HG02798 (cell line): Measurements from ENCODE around the gene CPSF4L.

Source experiments
- ATAC-seq: cut with Tn5 transposase; IDR thresholded peaks from one replicate; pipeline ENCODE4 v1.9.1; 2021; ENCODE audit warnings: mild to moderate bottlenecking; ENCODE audit not compliant: unreplicated experiment, poor library complexity

CPSF4L gene

DNA sequence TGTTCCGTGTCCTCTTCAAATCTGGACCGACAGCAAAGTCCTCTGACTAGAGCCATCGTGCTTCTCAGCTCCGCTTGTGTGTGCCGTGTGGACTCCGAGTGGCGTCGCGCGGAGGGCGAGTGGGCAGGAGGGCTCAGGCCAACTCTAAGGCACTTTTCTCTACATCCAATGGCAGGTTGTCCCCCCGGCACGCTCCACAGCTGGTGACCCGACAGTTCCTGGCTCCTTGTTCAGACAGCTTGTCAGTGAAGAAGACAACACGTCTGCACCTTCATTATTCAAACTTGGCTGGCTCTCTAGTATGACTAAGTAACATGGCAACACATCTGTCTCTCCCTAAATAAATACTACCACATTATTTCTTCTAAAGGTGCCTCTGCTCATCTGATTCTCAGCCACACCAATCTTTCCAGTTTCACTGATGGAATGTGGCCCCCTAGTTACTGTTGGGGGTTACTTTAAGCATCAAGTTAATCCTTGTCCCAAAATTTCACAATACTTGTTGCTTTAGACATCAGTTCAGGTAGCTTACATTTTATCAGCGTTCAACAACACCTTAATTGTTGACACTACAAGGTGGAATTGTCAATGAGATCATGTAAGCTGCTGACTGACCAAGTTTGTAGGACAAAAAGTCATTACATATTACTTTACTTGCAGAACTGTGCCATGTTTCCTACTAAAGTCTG, 53.4 kb downstream of the CPSF4L start:
- ATAC-seq, result no peak

- no peak for ATAC-seq
Measured at GRCh38 chr17:73205459-73205961, 56.2 kb downstream of the CPSF4L start.

DNA sequence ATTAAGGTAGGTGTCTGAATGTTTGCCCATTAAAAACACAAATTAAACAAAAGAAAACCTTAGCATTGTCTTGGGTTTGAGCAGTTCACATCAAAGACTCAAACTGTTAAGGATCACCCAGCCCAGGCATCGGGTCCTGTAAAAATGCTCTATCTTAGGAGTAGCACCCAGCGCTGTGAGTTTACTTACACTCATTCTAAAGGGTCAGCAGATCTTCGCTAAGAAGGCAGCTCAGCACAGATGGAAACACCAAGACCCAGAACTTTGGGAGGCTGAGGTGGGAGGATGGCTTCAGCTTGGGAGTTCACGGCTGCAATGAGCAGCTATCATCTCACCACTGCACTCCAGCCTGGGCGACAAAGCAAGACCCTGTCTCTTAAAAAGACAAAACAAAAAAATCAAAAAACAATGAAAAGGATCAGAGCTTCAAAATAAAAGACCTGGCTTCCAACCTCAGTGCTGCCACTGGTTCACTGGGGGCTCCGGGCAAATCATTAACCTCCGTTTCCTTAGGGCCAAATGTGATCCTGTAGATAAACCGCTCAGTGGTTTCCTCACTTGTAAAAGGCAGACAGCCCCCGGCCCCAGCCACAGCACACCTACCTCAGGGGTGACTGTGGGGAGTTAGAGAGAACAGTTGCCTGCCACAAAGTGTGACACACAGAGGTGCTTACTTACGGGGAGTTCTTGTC, 57.7 kb downstream of the CPSF4L start:
- ATAC-seq, result no peak

DNA sequence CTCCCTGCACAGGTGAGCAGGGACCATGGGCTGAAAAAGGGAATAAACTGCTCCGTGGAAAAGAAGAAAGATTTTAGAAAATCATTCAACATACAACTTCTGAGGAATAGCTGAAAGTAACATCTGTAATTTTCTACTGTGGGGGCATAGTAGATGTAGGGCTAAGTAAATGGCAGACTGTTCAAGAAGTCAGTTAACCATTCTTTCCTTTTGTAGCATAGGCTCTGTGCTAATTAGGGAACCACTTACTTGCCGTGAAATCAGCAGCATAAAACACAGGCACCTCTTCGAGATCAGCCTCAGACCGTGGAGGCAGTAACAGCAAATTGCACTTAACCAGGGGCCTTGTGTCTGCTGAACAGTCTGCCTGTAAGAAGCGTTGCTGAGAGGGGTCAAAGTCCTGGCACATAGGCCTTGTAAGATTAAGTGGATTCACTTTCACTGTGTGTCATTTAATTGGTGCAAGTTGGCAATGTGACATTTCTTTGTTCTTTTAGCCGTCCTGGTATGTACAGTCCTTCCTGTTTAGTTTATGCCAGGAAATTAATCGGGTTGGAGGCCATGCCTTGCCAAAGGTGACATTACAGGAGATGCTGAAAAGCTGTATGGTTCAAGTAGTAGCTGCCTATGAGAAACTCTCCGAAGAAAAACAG, 58.4 kb downstream of the CPSF4L start:
- ATAC-seq, result no peak

DNA sequence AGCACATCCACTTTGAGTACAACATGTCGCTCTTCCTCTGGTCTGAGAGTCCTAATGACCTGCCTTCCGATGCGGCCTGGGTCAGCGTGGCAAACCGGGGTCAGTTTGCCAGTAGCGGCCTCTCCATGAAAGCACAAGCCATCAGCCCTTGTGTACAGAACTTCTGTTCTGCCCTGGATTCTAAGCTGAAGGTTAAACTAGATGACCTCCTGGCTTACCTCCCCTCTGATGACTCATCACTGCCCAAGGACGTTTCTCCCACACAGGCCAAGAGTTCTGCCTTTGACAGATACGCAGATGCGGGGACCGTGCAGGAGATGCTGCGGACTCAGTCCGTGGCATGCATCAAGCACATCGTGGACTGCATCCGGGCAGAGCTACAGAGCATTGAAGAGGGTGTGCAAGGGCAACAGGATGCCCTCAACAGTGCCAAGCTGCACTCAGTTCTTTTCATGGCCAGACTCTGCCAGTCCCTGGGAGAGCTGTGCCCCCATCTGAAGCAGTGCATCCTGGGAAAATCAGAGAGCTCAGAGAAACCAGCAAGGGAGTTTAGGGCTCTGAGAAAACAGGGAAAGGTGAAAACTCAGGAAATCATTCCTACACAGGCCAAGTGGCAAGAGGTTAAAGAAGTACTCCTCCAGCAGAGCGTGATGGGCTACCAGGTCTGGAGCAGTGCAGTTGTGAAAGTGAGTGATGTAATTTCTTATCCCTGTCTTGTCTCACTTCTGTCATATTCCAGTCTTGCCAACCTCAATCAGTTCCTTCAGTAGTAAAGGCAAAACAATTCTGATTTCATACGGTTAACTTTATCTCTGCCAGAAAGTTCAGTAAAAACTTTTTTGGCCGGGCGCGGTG, 60.2 kb downstream of the CPSF4L start:
- ATAC-seq, result no peak

- no peak for ATAC-seq
Measured at GRCh38 chr17:73200476-73200875, 61.2 kb downstream of the CPSF4L start.

DNA sequence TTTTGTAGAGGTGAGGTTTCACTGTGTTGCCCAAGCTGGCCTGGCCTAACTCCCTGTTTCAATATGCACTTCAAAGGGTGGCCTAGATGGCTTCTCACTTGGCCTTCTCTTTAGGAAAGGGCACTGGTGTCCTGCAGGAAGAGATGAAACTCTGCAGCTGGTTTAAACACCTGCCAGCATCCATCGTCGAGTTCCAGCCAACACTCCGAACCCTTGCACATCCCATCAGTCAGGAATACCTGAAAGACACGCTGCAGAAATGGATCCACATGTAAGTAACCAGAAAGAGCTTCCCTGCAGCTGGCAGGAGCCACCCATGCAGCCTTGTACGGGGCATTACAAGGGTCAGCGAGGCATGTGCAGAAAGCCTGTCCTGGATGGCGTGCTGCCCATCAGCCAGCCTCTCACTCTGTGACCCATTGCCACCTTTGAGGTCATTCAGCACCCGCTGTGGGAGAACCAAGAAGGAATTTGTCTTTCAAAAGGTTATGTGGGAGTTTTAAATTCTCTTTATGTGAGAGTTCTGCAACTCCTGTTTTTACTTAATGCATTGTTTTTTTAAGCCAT, 61.8 kb downstream of the CPSF4L start:
- no peak for ATAC-seq

DNA sequence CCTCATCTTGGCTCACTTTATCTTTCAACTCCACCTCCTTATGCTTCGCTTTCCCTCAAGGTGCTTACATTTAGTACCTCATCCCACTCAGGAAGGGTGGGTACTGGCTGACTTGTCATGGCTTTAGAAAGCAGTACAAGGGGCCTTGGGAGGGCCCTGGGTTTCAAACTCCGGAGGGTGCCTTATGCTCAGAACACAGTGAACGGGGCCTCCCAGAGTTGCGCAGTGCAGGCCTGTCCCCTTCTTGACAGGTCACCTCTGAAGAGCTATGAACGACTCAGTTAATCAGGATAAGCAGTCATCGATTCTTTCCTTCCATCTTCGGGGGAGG, 62.8 kb downstream of the CPSF4L start:
- no peak for ATAC-seq
